Measurements from ENCODE around the gene IFNK. TPM values are rescaled to one million over a fixed set of nuclear protein-coding genes. Genes with fewer than 3 reads are reported as not detected.

IFNK gene
- total and polyA plus RNA-seq, 12 donors, result not detected

GRCh38 chr9:27478322-27478721 is 45.8 kb upstream of the IFNK start:
- no peak for DNase-seq
- 91 to 98% (median 94%) methylated on average over 1 of the region's 1 CpG for WGBS, 4 donors
- no peak overlapping the region for H3K4me3 ChIP-seq
- intact Hi-C loops (cut with DNase I), result no loop called here
- H3K4me1 ChIP-seq (replicated peaks in 1 of 2), result peaks cover 0 to 2% of the 10 kb centered on the region in 2 donors
- no peaks in the 10 kb centered on the region for H3K27me3 ChIP-seq
- no peaks in the 10 kb centered on the region for H3K36me3 ChIP-seq (replicated peaks in 1 of 2)
- no peaks in the 10 kb centered on the region for H3K9me3 ChIP-seq (replicated peaks in 1 of 3)
- no peak overlapping the region for H3K27ac ChIP-seq
- no peak for TF ChIP-seq POLR2A (IDR thresholded peaks at IDR 0.05)
- TF ChIP-seq CTCF (IDR thresholded peaks at IDR 0.05), result no peak

GRCh38 chr9:27482709-27483108 is 41.4 kb upstream of the IFNK start:
- H3K4me1 ChIP-seq (replicated peaks in 1 of 2), result no peaks in the 10 kb centered on the region
- no peaks in the 10 kb centered on the region for H3K9me3 ChIP-seq (replicated peaks in 1 of 3)
- no peaks in the 10 kb centered on the region for H3K27me3 ChIP-seq
- 81 to 91% (median 87%) methylated on average over 2 of the region's 2 CpGs for WGBS, 4 donors
- DNase-seq, result no peak
- H3K27ac ChIP-seq, result no peak overlapping the region
- H3K4me3 ChIP-seq, result no peak overlapping the region
- TF ChIP-seq CTCF (IDR thresholded peaks at IDR 0.05) (no peak), POLR2A (IDR thresholded peaks at IDR 0.05) (no peak)
- no peaks in the 10 kb centered on the region for H3K36me3 ChIP-seq (replicated peaks in 1 of 2)
- intact Hi-C loops (cut with DNase I), result no loop called here

- Histone ChIP-seq H3K27me3 (no peaks in the 10 kb centered on the region), H3K9me3 (replicated peaks in 1 of 3) (no peaks in the 10 kb centered on the region), H3K4me3 (no peak overlapping the region), H3K27ac (no peak overlapping the region), H3K36me3 (replicated peaks in 1 of 2) (no peaks in the 10 kb centered on the region), H3K4me1 (replicated peaks in 1 of 2) (no peaks in the 10 kb centered on the region)
- WGBS, 4 donors, result 90 to 93% (median 92%) methylated on average over 6 of the region's 6 CpGs
- TF ChIP-seq POLR2A (IDR thresholded peaks at IDR 0.05) (no peak), CTCF (IDR thresholded peaks at IDR 0.05) (no peak)
- intact Hi-C loops (cut with DNase I), result no loop called here
- no peak for DNase-seq
Observed at GRCh38 chr9:27483576-27483975, 40.5 kb upstream of the IFNK start.

- intact Hi-C loops (cut with DNase I), result no loop called here
- H3K4me3 ChIP-seq, result no peak overlapping the region
- DNase-seq, result no peak
- H3K27me3 ChIP-seq, result no peaks in the 10 kb centered on the region
- no peaks in the 10 kb centered on the region for H3K9me3 ChIP-seq (replicated peaks in 1 of 3)
- no peaks in the 10 kb centered on the region for H3K4me1 ChIP-seq (replicated peaks in 1 of 2)
- no peak overlapping the region for H3K27ac ChIP-seq
- TF ChIP-seq CTCF (IDR thresholded peaks at IDR 0.05) (no peak), POLR2A (IDR thresholded peaks at IDR 0.05) (no peak)
- 91 to 100% (median 99%) methylated on average over 1 of the region's 1 CpG for WGBS, 4 donors
- H3K36me3 ChIP-seq (replicated peaks in 1 of 2), result no peaks in the 10 kb centered on the region
Observed at GRCh38 chr9:27485158-27485557, 38.9 kb upstream of the IFNK start.

Data from adrenal gland (tissue), 12 donors.